Adrenal gland (tissue), 12 donors: ENCODE measurements around the gene PLXNA1. TPM values are rescaled to one million over a fixed set of nuclear protein-coding genes. Genes with fewer than 3 reads are reported as not detected.
A peak's percentile ranks its signal among the peaks of the same experiment; 100 is the strongest.

ENCODE experiments used
- DNase-seq, 7 donors: peaks; one replicate each; pipeline ENCODE4 v3.0.0-alpha.2; 2019 to 2020
- H3K27ac ChIP-seq, 5 donors: fragments of 200-600 bp; sonication (generic) in 4 of 5; 1 replicate in 3 of 5; 2 replicates in 2 of 5; pipeline versions ENCODE4 v1.5.1 to v1.8.0; 2016 to 2020; ENCODE audit warnings: mild to moderate bottlenecking in 1 of 5
- H3K27me3 ChIP-seq: fragments of 200-600 bp; 2 replicates; pipeline ENCODE4 v1.8.0; 2021
- H3K36me3 ChIP-seq, 2 donors: fragments of 200-600 bp; replicated peaks in 1 of 2; 1 replicate in 1 of 2; 2 replicates in 1 of 2; pipeline versions ENCODE4 v1.5.1 to v1.8.0; 2018 to 2022
- H3K4me1 ChIP-seq, 2 donors: fragments of 200-600 bp; replicated peaks in 1 of 2; 1 replicate in 1 of 2; 2 replicates in 1 of 2; pipeline versions ENCODE4 v1.5.1 to v1.8.0; 2018 to 2021
- H3K4me3 ChIP-seq, 4 donors: fragments of 200-600 bp; sonication (generic) in 3 of 4; one replicate each; pipeline ENCODE4 v1.5.1; 2016 to 2018
- H3K9me3 ChIP-seq, 3 donors: fragments of 200-600 bp; sonication (generic) in 1 of 3; replicated peaks in 1 of 3; 1 replicate in 2 of 3; 2 replicates in 1 of 3; pipeline versions ENCODE4 v1.5.1 to v1.8.0; 2016 to 2021
- POLR2A ChIP-seq, 2 donors: fragments of 450-650 bp; IDR thresholded peaks; one replicate each; pipeline ENCODE4 v1.6.1; 2017; ENCODE audit warnings: antibody characterized with exemption in 2 of 2, mild to moderate bottlenecking in 2 of 2, moderate library complexity in 1 of 2
- WGBS, 4 donors: extraction: QIAGEN DNeasy Blood & Tissue Kit in 2 of 4; methylation state at CpG; one replicate each; pipeline versions ENCODE4 v1.1.5 to v1.1.7; 2013 to 2017; 5-methylcytosine and 5-hydroxymethylcytosine counted together
- intact Hi-C, 2 donors: fragments of 100-400 bp; cut with DNase I; formaldehyde crosslinking; loops; one replicate each; pipeline versions ENCODE4 v1.14.1 to v1.15.0; 2022 to 2023
- polyA plus RNA-seq, 3 donors: library from polyadenylated mRNA; stranded (reverse); fragments of 200-250 nt in 2 of 3; fragments of 350-450 nt in 1 of 3; fragmentation: Illumina TruSeq in 1 of 3; extraction: RNeasy Lipid Tissue Mini Kit (QIAGEN cat#74804) in 1 of 3; gene quantifications; one replicate each; pipeline ENCODE4 v1.2.3, GENCODE V29; 2013 to 2014
- total RNA-seq, 9 donors: library from RNA; depleted of rRNA in 4 of 9; stranded (reverse); fragments of >200 nt in 4 of 9; fragments of 120-200 nt in 1 of 9; fragmentation: NEBNext Ultra II Directional in 1 of 9; extraction: Animal tissue kit (Norgen Biotek cat#: 25700) in 1 of 9; gene quantifications; one replicate each; pipeline versions ENCODE4 v1.1.0 to v1.2.4, GENCODE V29; 2013 to 2023
- TF ChIP-seq, protein P1 (sequence below), 6 experiments: fragments of 450-650 bp in 4 of 6; fragments of 200-600 bp in 2 of 6; sonication (generic) in 1 of 6; IDR thresholded peaks; 1 replicate in 5 of 6; 2 replicates in 1 of 6; pipeline versions ENCODE4 v1.5.1 to v1.8.0; 2016 to 2021; ENCODE audit warnings: antibody characterized with exemption in 6 of 6, mild to moderate bottlenecking in 2 of 6, moderate library complexity in 1 of 6
- donor health status: healthy with polysubstance abuse.
- donor health status: Bipolar disorder and iron deficiency.
- donor health status: DM: yes; HTN: yes; CAD: no.
- donor health status: DM: no; HTN: no; CAD: no.
- donor health status: DM: no; HTN: no; CAD: no.
- donor health status: DM: yes; HTN: yes; CAD: no.

PLXNA1 gene
- total and polyA plus RNA-seq, 12 donors: 9.5 to 29.9 (median 20.2) TPM

DNA sequence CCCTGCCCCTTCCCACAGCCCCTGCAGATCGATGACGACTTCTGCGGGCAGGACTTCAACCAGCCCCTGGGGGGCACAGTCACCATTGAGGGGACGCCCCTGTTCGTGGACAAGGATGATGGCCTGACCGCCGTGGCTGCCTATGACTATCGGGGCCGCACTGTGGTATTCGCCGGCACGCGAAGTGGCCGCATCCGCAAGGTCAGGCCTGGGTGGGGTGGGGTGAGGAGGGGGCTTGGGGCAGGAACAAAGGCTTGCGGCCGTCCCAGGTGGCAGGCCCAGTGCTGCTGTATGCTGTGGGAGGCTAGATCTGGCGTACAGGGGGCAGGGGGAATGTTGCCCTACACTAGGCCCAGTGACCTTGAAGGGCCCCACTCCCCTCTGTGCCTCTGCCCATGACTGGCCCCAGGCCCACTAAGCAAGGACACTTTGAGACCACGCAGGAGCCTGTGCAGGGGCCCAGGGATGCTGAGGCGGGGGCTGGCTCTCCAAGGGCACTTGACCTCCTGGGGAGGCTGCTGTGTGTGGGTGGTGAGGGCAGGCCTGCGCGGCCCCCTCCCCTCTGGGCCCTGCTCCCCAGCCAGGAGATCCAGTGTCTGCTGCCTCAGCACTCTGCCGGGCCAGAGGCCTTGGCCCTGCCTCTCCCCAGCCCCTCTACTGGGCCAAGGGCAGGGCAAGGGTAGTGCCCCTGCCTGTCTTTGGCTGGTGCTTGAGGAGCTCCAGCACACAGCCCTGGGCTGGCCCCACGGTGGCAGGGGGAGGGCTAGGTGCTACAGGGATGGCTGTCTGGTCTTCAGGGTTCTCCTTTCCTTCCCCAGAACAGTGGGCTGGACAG, 8.7 kb downstream of the PLXNA1 start:
- TF ChIP-seq, protein P1, sequence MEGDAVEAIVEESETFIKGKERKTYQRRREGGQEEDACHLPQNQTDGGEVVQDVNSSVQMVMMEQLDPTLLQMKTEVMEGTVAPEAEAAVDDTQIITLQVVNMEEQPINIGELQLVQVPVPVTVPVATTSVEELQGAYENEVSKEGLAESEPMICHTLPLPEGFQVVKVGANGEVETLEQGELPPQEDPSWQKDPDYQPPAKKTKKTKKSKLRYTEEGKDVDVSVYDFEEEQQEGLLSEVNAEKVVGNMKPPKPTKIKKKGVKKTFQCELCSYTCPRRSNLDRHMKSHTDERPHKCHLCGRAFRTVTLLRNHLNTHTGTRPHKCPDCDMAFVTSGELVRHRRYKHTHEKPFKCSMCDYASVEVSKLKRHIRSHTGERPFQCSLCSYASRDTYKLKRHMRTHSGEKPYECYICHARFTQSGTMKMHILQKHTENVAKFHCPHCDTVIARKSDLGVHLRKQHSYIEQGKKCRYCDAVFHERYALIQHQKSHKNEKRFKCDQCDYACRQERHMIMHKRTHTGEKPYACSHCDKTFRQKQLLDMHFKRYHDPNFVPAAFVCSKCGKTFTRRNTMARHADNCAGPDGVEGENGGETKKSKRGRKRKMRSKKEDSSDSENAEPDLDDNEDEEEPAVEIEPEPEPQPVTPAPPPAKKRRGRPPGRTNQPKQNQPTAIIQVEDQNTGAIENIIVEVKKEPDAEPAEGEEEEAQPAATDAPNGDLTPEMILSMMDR (IDR thresholded peaks at IDR 0.05): no peak
- no peak for TF ChIP-seq POLR2A (IDR thresholded peaks at IDR 0.05)
- no peaks in the 10 kb centered on the region for H3K9me3 ChIP-seq
- H3K27me3 ChIP-seq: no peaks in the 10 kb centered on the region
- intact Hi-C loops: loop anchor here in 1 of 2 donors (10.0 kb wide), 1 partner anchor 463 kb away; no protein-coding TSS in a partner anchor
- peaks cover 0 to 12% of the 10 kb centered on the region in 2 donors for H3K36me3 ChIP-seq
- H3K4me1 ChIP-seq: peaks cover 0 to 16% of the 10 kb centered on the region in 2 donors
- WGBS, 4 donors: 78 to 93% (median 83%) methylated on average over 6 to 24 of the region's 24 CpGs
- no peak for DNase-seq
- H3K27ac ChIP-seq: peak overlapping the region in 1 of 5 donors; percentile 4
- H3K4me3 ChIP-seq: no peak overlapping the region

DNA sequence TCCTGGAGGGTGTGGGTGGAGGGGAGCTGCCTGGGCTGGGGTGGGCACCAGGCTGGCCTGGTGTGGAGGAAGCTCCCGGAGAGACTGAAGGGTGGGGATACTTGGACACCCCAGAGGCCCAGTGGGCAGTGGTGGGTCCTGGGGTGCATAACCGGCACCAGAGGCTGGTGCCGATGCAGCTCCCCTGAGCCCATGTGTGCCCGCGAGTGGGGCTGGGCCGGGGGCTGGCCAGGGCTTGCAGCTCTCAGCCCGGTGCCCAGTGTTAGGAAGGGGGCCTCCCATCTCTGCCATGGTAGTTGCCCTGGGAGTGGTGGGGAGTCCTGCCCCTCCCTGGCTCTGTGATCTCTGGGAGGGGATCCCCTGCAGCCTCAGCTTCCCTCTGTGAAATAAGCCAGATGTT, 9.3 kb downstream of the PLXNA1 start:
- H3K9me3 ChIP-seq: no peaks in the 10 kb centered on the region
- H3K4me3 ChIP-seq: no peak overlapping the region
- H3K4me1 ChIP-seq: peaks cover 0 to 16% of the 10 kb centered on the region in 2 donors
- peaks cover 0 to 12% of the 10 kb centered on the region in 2 donors for H3K36me3 ChIP-seq
- H3K27ac ChIP-seq: no peak overlapping the region
- WGBS, 4 donors: 94 to 100% (median 96%) methylated on average over 6 to 7 of the region's 7 CpGs
- intact Hi-C loops: loop anchor here in 1 of 2 donors (10.0 kb wide), 1 partner anchor 463 kb away; no protein-coding TSS in a partner anchor
- TF ChIP-seq POLR2A (IDR thresholded peaks at IDR 0.05): no peak
- TF ChIP-seq, protein P1 (IDR thresholded peaks at IDR 0.05): no peak
- no peak for DNase-seq
- no peaks in the 10 kb centered on the region for H3K27me3 ChIP-seq

DNA sequence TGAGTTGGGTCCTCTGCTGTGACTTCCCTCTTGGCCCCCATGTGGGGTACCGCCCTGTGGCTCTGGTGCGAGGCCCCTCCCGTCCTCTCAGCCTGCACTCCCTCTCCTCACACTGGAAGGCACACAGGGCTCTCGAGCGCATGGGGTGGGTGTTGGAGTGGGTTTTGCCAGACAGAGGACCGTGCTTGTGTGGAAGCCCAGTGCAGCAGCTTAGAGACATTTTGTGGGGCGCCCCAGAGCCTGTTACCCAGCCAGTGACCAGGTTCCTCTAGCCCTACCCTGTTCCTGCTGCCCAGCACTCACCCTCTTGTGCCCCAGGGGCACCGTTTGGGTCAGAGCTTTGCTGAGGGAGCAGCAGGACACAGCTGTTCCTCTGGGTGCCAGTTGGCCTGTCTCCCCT, 9.9 kb downstream of the PLXNA1 start:
- intact Hi-C loops: loop anchor here in 1 of 2 donors (10.0 kb wide), 1 partner anchor 462 kb away; no protein-coding TSS in a partner anchor
- TF ChIP-seq, protein P1 (IDR thresholded peaks at IDR 0.05): no peak
- TF ChIP-seq POLR2A (IDR thresholded peaks at IDR 0.05): no peak
- peaks cover 0 to 12% of the 10 kb centered on the region in 2 donors for H3K36me3 ChIP-seq
- 82 to 99% (median 95%) methylated on average over 3 to 8 of the region's 8 CpGs for WGBS, 4 donors
- no peaks in the 10 kb centered on the region for H3K27me3 ChIP-seq
- peaks cover 0 to 16% of the 10 kb centered on the region in 2 donors for H3K4me1 ChIP-seq
- DNase-seq: no peak
- no peak overlapping the region for H3K4me3 ChIP-seq
- no peaks in the 10 kb centered on the region for H3K9me3 ChIP-seq
- peak overlapping the region in 1 of 5 donors; percentile 14 for H3K27ac ChIP-seq

DNA sequence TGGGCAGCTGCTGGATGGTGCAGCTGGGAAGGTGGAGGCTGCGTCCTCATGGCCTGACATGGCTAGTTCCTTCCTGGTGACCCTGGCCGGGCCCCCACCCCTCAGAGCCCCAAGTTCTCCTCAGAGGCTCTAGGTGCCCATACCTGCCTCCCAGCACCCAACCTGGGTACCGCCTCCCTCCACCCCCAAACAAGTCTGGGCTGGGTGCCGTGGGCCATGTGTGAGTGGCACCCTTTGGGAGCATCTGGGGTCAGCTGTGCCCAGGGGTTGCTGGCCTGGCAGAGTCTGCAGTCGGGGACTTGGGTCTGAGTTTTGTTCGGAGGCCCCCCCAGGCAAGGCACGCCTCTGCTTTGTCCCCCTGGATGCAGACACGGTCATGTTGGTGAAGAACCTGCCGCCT, 10.5 kb downstream of the PLXNA1 start:
- Histone ChIP-seq H3K27me3 (no peaks in the 10 kb centered on the region), H3K4me3 (no peak overlapping the region), H3K27ac (no peak overlapping the region), H3K9me3 (no peaks in the 10 kb centered on the region), H3K4me1 (peaks cover 0 to 16% of the 10 kb centered on the region in 2 donors), H3K36me3 (peaks cover 0 to 12% of the 10 kb centered on the region in 2 donors)
- intact Hi-C loops: loop anchor here in 1 of 2 donors (10.0 kb wide), 1 partner anchor 461 kb away; no protein-coding TSS in a partner anchor
- no peak for DNase-seq
- WGBS, 4 donors: 91 to 97% (median 96%) methylated on average over 6 to 9 of the region's 9 CpGs; no CpG with 5 or more reads in 1 of the 4 donors
- TF ChIP-seq, protein P1 (IDR thresholded peaks at IDR 0.05): no peak
- TF ChIP-seq POLR2A (IDR thresholded peaks at IDR 0.05): no peak
